ENCODE results near the gene CDK14. TPM values are rescaled to one million over a fixed set of nuclear protein-coding genes. Genes with fewer than 3 reads are reported as not detected.

CDK14 gene
- total RNA-seq, 1 donor, result 44.8 TPM

GRCh38 chr7:91127325-91127724 is 531.2 kb downstream of the CDK14 start:
- DNase-seq (ENCODE audit: low read depth), result no peak
- H3K4me3 ChIP-seq (ENCODE audit: low read depth, low read length), result no peak overlapping the region
- TF ChIP-seq CTCF (IDR thresholded peaks at IDR 0.05; ENCODE audit: insufficient read depth, low read length), result no peak

- TF ChIP-seq CTCF (IDR thresholded peaks at IDR 0.05; ENCODE audit: insufficient read depth, low read length), result no peak
- peak; percentile 24 for DNase-seq (ENCODE audit: low read depth)
- no peak overlapping the region for H3K4me3 ChIP-seq (ENCODE audit: low read depth, low read length)
Observed at GRCh38 chr7:91127959-91128358, 531.8 kb downstream of the CDK14 start.

GRCh38 chr7:91128683-91129348 is 532.7 kb downstream of the CDK14 start:
- TF ChIP-seq CTCF (IDR thresholded peaks at IDR 0.05; ENCODE audit: insufficient read depth, low read length), result no peak
- peak overlapping the region; percentile 19 for H3K4me3 ChIP-seq (ENCODE audit: low read depth, low read length)
- peak; percentile 35 for DNase-seq (ENCODE audit: low read depth)

GRCh38 chr7:91135300-91135699 is 539.2 kb downstream of the CDK14 start:
- TF ChIP-seq CTCF (IDR thresholded peaks at IDR 0.05; ENCODE audit: insufficient read depth, low read length), result no peak
- no peak overlapping the region for H3K4me3 ChIP-seq (ENCODE audit: low read depth, low read length)
- no peak for DNase-seq (ENCODE audit: low read depth)

- H3K4me3 ChIP-seq (ENCODE audit: low read depth, low read length), result no peak overlapping the region
- DNase-seq (ENCODE audit: low read depth), result no peak
- TF ChIP-seq CTCF (IDR thresholded peaks at IDR 0.05; ENCODE audit: insufficient read depth, low read length), result no peak
Observed at GRCh38 chr7:91135703-91136430, 539.7 kb downstream of the CDK14 start.

GRCh38 chr7:91137153-91137787 is 541.1 kb downstream of the CDK14 start:
- no peak overlapping the region for H3K4me3 ChIP-seq (ENCODE audit: low read depth, low read length)
- no peak for TF ChIP-seq CTCF (IDR thresholded peaks at IDR 0.05; ENCODE audit: insufficient read depth, low read length)
- no peak for DNase-seq (ENCODE audit: low read depth)
